HEK293 (cell line): ENCODE measurements around the gene CCR5AS.

Experiments
- CTCF ChIA-PET: fragments of 350-600 bp; formaldehyde crosslinking; extraction: SDS; loops from one replicate; lab custom pipeline; 2021; ENCODE audit warnings: antibody characterized with exemption; lab: Yijun Ruan, JAX
- POLR2A ChIA-PET: fragments of 300-600 bp; formaldehyde crosslinking; extraction: SDS; loops from one replicate; lab custom pipeline; 2020; ENCODE audit warnings: antibody characterized with exemption, inconsistent platforms; lab: Yijun Ruan, JAX
- H3K27ac ChIP-seq: fragments of 200-500 bp; sonication (Bioruptor generic); 2 replicates; pipeline ENCODE4 v1.5.1; 2014; ENCODE audit warnings: low read depth, low read length, control low read depth, inconsistent platforms; ENCODE audit errors: extremely low read depth
- H3K36me3 ChIP-seq, 2 experiments: fragments of 200-500 bp in 1 of 2; sonication (Bioruptor generic) in 1 of 2; 1 replicate in 1 of 2; 2 replicates in 1 of 2; pipeline ENCODE4 v1.5.1; 2014 to 2017; ENCODE audit warnings: inconsistent platforms in 2 of 2, low read length in 2 of 2; ENCODE audit not compliant: control insufficient read depth in 2 of 2, insufficient read depth in 1 of 2
- H3K4me1 ChIP-seq: fragments of 200-500 bp; sonication (Bioruptor generic); 2 replicates; pipeline ENCODE4 v1.5.1; 2014; ENCODE audit warnings: mild to moderate bottlenecking, low read length, inconsistent platforms; ENCODE audit not compliant: control insufficient read depth, insufficient read depth
- H3K4me3 ChIP-seq: 2 replicates; pipeline ENCODE4 v1.5.1; 2011; ENCODE audit warnings: low read depth, mild to moderate bottlenecking, control low read depth, low read length, moderate library complexity
- H3K9me3 ChIP-seq: fragments of 200-500 bp; sonication (Bioruptor generic); 2 replicates; pipeline ENCODE4 v1.5.1; 2014; ENCODE audit warnings: low read depth, low read length, inconsistent platforms; ENCODE audit not compliant: control insufficient read depth, insufficient read depth
- AEBP2 ChIP-seq: fragments of 450-650 bp; formaldehyde crosslinking; IDR thresholded peaks from 2 replicates; pipeline ENCODE4 v1.5.1; 2016; ENCODE audit warnings: missing biosample characterization, missing genetic modification characterization, borderline replicate concordance
- HOXC10 ChIP-seq: sonication (generic); formaldehyde crosslinking; IDR thresholded peaks from 2 replicates; pipeline ENCODE4 v1.8.1; 2023; ENCODE audit warnings: mild to moderate bottlenecking, missing genetic modification reagents
- HOXD13 ChIP-seq: sonication (generic); formaldehyde crosslinking; IDR thresholded peaks from 2 replicates; pipeline ENCODE4 v1.8.0; 2022; ENCODE audit warnings: missing genetic modification reagents, borderline replicate concordance
- OSR2 ChIP-seq: fragments of 450-650 bp; formaldehyde crosslinking; IDR thresholded peaks from 2 replicates; pipeline ENCODE4 v1.5.1; 2016; ENCODE audit warnings: missing biosample characterization, missing genetic modification characterization
- PBX3 ChIP-seq: sonication (generic); formaldehyde crosslinking; IDR thresholded peaks from 2 replicates; pipeline ENCODE4 v1.8.1; 2022; ENCODE audit warnings: mild to moderate bottlenecking, moderate library complexity, missing genetic modification reagents
- PRDM4 ChIP-seq: fragments of 450-650 bp; formaldehyde crosslinking; IDR thresholded peaks from 2 replicates; pipeline ENCODE4 v1.5.1; 2017; ENCODE audit warnings: missing biosample characterization, missing genetic modification characterization
- ZBTB8A ChIP-seq: fragments of 450-650 bp; formaldehyde crosslinking; IDR thresholded peaks from 2 replicates; pipeline ENCODE4 v1.5.1; 2016; ENCODE audit warnings: missing biosample characterization, missing genetic modification characterization
- ZNF132 ChIP-seq: fragments of 450-650 bp; formaldehyde crosslinking; IDR thresholded peaks from 2 replicates; pipeline ENCODE4 v1.5.1; 2017; ENCODE audit warnings: missing biosample characterization, missing genetic modification characterization, borderline replicate concordance
- ZNF433 ChIP-seq: fragments of 450-650 bp; formaldehyde crosslinking; IDR thresholded peaks from 2 replicates; pipeline ENCODE4 v1.5.1; 2016; ENCODE audit warnings: missing biosample characterization, missing genetic modification characterization, low read depth
- ZNF513 ChIP-seq: fragments of 450-650 bp; IDR thresholded peaks from 2 replicates; pipeline ENCODE4 v1.5.1; 2018; ENCODE audit warnings: missing biosample characterization, missing genetic modification characterization
- ZNF514 ChIP-seq: fragments of 450-650 bp; formaldehyde crosslinking; IDR thresholded peaks from 2 replicates; pipeline ENCODE4 v1.5.1; 2016; ENCODE audit warnings: missing biosample characterization, missing genetic modification characterization
- ZNF555 ChIP-seq: fragments of 450-650 bp; formaldehyde crosslinking; conservative IDR thresholded peaks from 2 replicates; pipeline ENCODE4 v1.5.1; 2017; ENCODE audit warnings: missing biosample characterization, mild to moderate bottlenecking, missing genetic modification characterization, inconsistent platforms
- ZNF560 ChIP-seq: fragments of 450-650 bp; formaldehyde crosslinking; IDR thresholded peaks from 2 replicates; pipeline ENCODE4 v1.5.1; 2017; ENCODE audit warnings: missing biosample characterization, missing genetic modification characterization, borderline replicate concordance
- ZNF585B ChIP-seq: fragments of 450-650 bp; formaldehyde crosslinking; IDR thresholded peaks from 2 replicates; pipeline ENCODE4 v1.5.1; 2016; ENCODE audit warnings: missing biosample characterization, missing genetic modification characterization
- ZNF704 ChIP-seq: fragments of 450-650 bp; formaldehyde crosslinking; IDR thresholded peaks from 2 replicates; pipeline ENCODE4 v1.5.1; 2016; ENCODE audit warnings: missing biosample characterization, missing genetic modification characterization
- ZNF776 ChIP-seq: fragments of 450-650 bp; formaldehyde crosslinking; IDR thresholded peaks from 2 replicates; pipeline ENCODE4 v1.5.0; 2017; ENCODE audit warnings: missing biosample characterization, missing genetic modification characterization, borderline replicate concordance
- ZSCAN23 ChIP-seq: fragments of 450-650 bp; formaldehyde crosslinking; IDR thresholded peaks from 2 replicates; pipeline ENCODE4 v1.5.1; 2016; ENCODE audit warnings: missing biosample characterization, missing genetic modification characterization
- ZSCAN30 ChIP-seq: fragments of 450-650 bp; IDR thresholded peaks from 2 replicates; pipeline ENCODE4 v1.5.1; 2018; ENCODE audit warnings: missing biosample characterization, mild to moderate bottlenecking, missing genetic modification characterization, moderate library complexity

CCR5AS gene

GRCh38 chr3:46419816-46420215 is 12.9 kb upstream of the CCR5AS start:
- Histone ChIP-seq H3K36me3 (no peaks in the 10 kb centered on the region), H3K4me3 (no peak overlapping the region), H3K4me1 (no peaks in the 10 kb centered on the region), H3K9me3 (no peaks in the 10 kb centered on the region), H3K27ac (no peak overlapping the region)
- CTCF ChIA-PET = no interaction called here
- TF ChIP-seq ZNF560 (tag by site-specific recombination) (no peak), ZSCAN30 (tag by site-specific recombination) (no peak), AEBP2 (tag by site-specific recombination) (no peak), ZNF776 (tag by site-specific recombination) (no peak), PRDM4 (no peak), ZNF555 (tag by site-specific recombination) (no peak), PBX3 (CRISPR knock-in tag) (no peak), ZNF585B (no peak), HOXC10 (CRISPR knock-in tag) (no peak), ZNF513 (tag by site-specific recombination) (no peak), ZBTB8A (tag by site-specific recombination) (no peak), ZNF514 (tag by site-specific recombination) (no peak), ZNF704 (tag by site-specific recombination) (no peak), ZNF433 (tag by site-specific recombination) (no peak), HOXD13 (CRISPR knock-in tag) (no peak), ZNF132 (no peak), ZSCAN23 (tag by site-specific recombination) (no peak), OSR2 (tag by site-specific recombination) (no peak)
- POLR2A ChIA-PET = no interaction called here
